ENCODE data around the gene PLEKHG3. TPM values are rescaled to one million over a fixed set of nuclear protein-coding genes. Genes with fewer than 3 reads are reported as not detected.

PLEKHG3 gene
- total and polyA plus RNA-seq, 2 of the 13 experiments (the other 11 are each of a cell fraction or from before 2014, with no cell fraction given), result 7.1 to 9.8 TPM

DNA sequence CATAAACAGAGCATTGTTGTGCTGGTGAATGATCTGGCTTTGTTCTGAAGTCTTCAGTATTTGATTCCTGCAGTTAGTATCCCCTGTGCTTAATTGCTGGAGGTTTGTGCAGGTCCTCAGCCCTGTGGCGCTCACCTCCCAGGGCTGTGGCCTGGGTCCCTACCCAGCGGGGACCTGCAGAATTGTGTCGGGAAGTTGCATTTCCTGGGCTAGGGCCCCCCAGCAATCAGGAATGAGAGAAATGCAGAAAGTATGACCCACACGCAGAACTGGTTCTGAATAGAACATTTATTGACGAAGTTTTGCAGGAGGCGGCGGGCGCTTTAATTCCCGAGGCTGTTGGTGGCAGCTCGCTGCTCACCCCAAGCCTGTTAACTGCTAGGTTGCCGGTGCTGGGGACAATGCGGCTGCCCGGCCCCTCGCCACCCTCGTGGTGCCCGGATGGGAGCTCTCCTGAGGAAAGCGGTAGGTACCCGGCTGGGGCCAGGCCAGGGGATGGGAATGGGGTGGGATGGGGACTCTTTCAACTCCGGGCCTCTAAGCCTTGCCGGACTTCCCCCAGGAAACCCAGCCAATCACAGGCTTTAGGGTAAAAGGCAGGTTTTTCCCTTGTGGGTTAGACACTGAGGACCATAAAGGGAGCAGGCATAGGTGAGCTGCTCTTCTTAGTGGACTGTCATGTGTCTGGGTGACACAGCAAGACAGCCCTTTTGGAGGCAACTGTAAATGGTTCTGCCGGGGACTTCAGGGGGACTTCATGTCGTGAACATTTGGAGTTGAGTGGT, 11.6 kb downstream of the PLEKHG3 start:
- BruUV-seq (replicated peaks), result no TSS peak
- TF ChIP-seq, protein P1, sequence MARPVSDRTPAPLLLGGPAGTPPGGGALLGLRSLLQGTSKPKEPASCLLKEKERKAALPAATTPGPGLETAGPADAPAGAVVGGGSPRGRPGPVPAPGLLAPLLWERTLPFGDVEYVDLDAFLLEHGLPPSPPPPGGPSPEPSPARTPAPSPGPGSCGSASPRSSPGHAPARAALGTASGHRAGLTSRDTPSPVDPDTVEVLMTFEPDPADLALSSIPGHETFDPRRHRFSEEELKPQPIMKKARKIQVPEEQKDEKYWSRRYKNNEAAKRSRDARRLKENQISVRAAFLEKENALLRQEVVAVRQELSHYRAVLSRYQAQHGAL (CRISPR knock-in tag; IDR thresholded peaks at IDR 0.05; ENCODE audit: not compliant biosample characterization), result no peak
- TF ChIP-seq ARNT (IDR thresholded peaks at IDR 0.05) (no peak), SALL2 (CRISPR knock-in tag; IDR thresholded peaks at IDR 0.05) (no peak), JUND (CRISPR knock-in tag; IDR thresholded peaks at IDR 0.05) (no peak), ZNF629 (CRISPR knock-in tag; conservative IDR thresholded peaks at IDR 0.05) (no peak), ZNF792 (CRISPR knock-in tag; IDR thresholded peaks at IDR 0.05) (no peak), ZNF746 (CRISPR knock-in tag; IDR thresholded peaks at IDR 0.05) (no peak), ZNF33B (CRISPR knock-in tag; IDR thresholded peaks at IDR 0.05) (no peak)
- TF ChIP-seq, protein P2, sequence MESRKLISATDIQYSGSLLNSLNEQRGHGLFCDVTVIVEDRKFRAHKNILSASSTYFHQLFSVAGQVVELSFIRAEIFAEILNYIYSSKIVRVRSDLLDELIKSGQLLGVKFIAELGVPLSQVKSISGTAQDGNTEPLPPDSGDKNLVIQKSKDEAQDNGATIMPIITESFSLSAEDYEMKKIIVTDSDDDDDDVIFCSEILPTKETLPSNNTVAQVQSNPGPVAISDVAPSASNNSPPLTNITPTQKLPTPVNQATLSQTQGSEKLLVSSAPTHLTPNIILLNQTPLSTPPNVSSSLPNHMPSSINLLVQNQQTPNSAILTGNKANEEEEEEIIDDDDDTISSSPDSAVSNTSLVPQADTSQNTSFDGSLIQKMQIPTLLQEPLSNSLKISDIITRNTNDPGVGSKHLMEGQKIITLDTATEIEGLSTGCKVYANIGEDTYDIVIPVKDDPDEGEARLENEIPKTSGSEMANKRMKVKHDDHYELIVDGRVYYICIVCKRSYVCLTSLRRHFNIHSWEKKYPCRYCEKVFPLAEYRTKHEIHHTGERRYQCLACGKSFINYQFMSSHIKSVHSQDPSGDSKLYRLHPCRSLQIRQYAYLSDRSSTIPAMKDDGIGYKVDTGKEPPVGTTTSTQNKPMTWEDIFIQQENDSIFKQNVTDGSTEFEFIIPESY (CRISPR knock-in tag; IDR thresholded peaks at IDR 0.05), result no peak
- TF ChIP-seq, protein P3, sequence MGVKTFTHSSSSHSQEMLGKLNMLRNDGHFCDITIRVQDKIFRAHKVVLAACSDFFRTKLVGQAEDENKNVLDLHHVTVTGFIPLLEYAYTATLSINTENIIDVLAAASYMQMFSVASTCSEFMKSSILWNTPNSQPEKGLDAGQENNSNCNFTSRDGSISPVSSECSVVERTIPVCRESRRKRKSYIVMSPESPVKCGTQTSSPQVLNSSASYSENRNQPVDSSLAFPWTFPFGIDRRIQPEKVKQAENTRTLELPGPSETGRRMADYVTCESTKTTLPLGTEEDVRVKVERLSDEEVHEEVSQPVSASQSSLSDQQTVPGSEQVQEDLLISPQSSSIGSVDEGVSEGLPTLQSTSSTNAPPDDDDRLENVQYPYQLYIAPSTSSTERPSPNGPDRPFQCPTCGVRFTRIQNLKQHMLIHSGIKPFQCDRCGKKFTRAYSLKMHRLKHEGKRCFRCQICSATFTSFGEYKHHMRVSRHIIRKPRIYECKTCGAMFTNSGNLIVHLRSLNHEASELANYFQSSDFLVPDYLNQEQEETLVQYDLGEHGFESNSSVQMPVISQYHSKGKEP (CRISPR knock-in tag; IDR thresholded peaks at IDR 0.05), result no peak
- DNase-seq (ENCODE audit: low spot score), result no peak
- CTCF ChIA-PET (ENCODE audit: low intra/inter-chr PET ratio, low total read pairs), result no interaction called here
- Histone ChIP-seq H3K4me1 (ENCODE audit: insufficient read depth, low read length) (peaks cover 36% of the 10 kb centered on the region), H3K4me2 (ENCODE audit: low read depth, low read length) (no peak overlapping the region), H3K9ac (ENCODE audit: insufficient read depth, low read depth, low read length) (no peak overlapping the region), H3K36me3 (replicated peaks in 1 of 2; ENCODE audit: control insufficient read depth in 1 of 2, insufficient read depth in 2 of 2, low read length in 2 of 2) (peaks cover 0 to 1% of the 10 kb centered on the region in 2 experiments; a peak in 1 of 5 replicates), H4K20me1 (ENCODE audit: insufficient read depth, low read length) (no peaks in the 10 kb centered on the region), H2AFZ (ENCODE audit: low read length) (no peak overlapping the region), H3K9me3 (ENCODE audit: low read length) (peaks cover 13% of the 10 kb centered on the region), H3K79me2 (ENCODE audit: insufficient read depth, low read length) (peaks cover 34% of the 10 kb centered on the region), H3K27ac (ENCODE audit: extremely low read length, insufficient read depth, low read length) (no peak overlapping the region), H3K27me3 (ENCODE audit: control insufficient read depth in 1 of 2, insufficient read depth in 2 of 2, low read length in 2 of 2) (no peaks in the 10 kb centered on the region), H3K4me3 (replicated peaks in 1 of 3; ENCODE audit: insufficient read depth in 1 of 3, low read depth in 2 of 3, low read length in 3 of 3) (no peak overlapping the region)
- POLR2A ChIA-PET, result no interaction called here
- 96% methylated on average over 10 of the region's 22 CpGs for WGBS (ENCODE audit: low lambda C conversion rate)
- in situ Hi-C loops (cut with HindIII; ENCODE audit: extremely low pct_ligation_motif_present, low pct_unique_long_range_greater_than_20kb) (no loop called here), intact Hi-C loops (cut with micrococcal nuclease; ENCODE audit: unreplicated experiment) (no loop called here)
- ATAC-seq, result no peak
- FAIRE-seq, result no peak
